ENCODE results near the gene ABTB2.

- TF ChIP-seq CTCF (IDR thresholded peaks at IDR 0.05) = no peak
- TF ChIP-seq POLR2A (IDR thresholded peaks at IDR 0.05) = no peak
Observed at GRCh38 chr11:34288492-34288891, 69.3 kb downstream of the ABTB2 start.
